HCT116 (cell line): ENCODE results near the gene RMP24.

Source experiments
- ATAC-seq: fragments of 200-7000 bp; cut with Tn5 transposase; 2 replicates; pipeline ENCODE4 v1.9.1; 2020; ENCODE audit warnings: mild to moderate bottlenecking, moderate library complexity
- BruUV-seq: library from RNA; stranded (reverse); fragments of 400-500 nt; replicated peaks from 2 replicates; lab custom pipeline; 2021; lab: Mats Ljungman, UMichigan
- CTCF ChIA-PET: fragments of 300-600 bp; sonication (Branson Sonifier 250); formaldehyde crosslinking; loops from one replicate; lab custom pipeline; 2021; ENCODE audit warnings: antibody characterized with exemption; lab: Charles Lee
- POLR2A ChIA-PET: fragments of 300-600, 350-600 bp; sonication (Branson Sonifier 250); formaldehyde crosslinking; loops from one replicate; lab custom pipeline; 2021; ENCODE audit warnings: antibody characterized with exemption; lab: Charles Lee
- RAD21 ChIA-PET, 2 experiments: fragments of 300-600 bp; sonication (Branson Sonifier 250); formaldehyde crosslinking; loops; one replicate each; lab custom pipeline; 2023; ENCODE audit warnings: low total read pairs in 2 of 2; ENCODE audit not compliant: uncharacterized antibody in 2 of 2, unreplicated experiment in 2 of 2, low non-redundant PET in 1 of 2; lab: Charles Lee
- DNase-seq: peaks from one replicate; pipeline ENCODE4 v3.0.0-alpha.2; 2010; ENCODE audit warnings: low read depth, low spot score
- H2AFZ ChIP-seq: fragments of 200-600 bp; shearing (Covaris generic), sonication (generic); 2 replicates; pipeline ENCODE4 v1.6.1; 2017; ENCODE audit warnings: low read depth, mixed run types, mixed read lengths, antibody characterized with exemption, low read length; ENCODE audit not compliant: poor library complexity, severe bottlenecking
- H3K27ac ChIP-seq: 2 replicates; pipeline ENCODE4 v1.5.1; 2012; ENCODE audit warnings: low read depth, low read length
- H3K27me3 ChIP-seq: fragments of 200-600 bp; sonication (generic); 2 replicates; pipeline ENCODE4 v1.6.1; 2016; ENCODE audit warnings: mixed run types, low read length, mixed read lengths; ENCODE audit not compliant: insufficient read depth
- H3K36me3 ChIP-seq, 2 experiments: fragments of 200-500 bp in 1 of 2; fragments of 200-600 bp in 1 of 2; sonication (Bioruptor generic) in 1 of 2; sonication (generic) in 1 of 2; 2 replicates each; pipeline versions ENCODE4 v1.5.1 to v1.6.1; 2014 to 2016; ENCODE audit warnings: low read length in 2 of 2, inconsistent platforms in 1 of 2, mixed read lengths in 1 of 2, mixed run types in 1 of 2; ENCODE audit not compliant: insufficient read depth in 2 of 2, control insufficient read depth in 1 of 2
- H3K4me1 ChIP-seq, 2 experiments: fragments of 200-600 bp in 1 of 2; sonication (generic) in 1 of 2; 2 replicates each; pipeline versions ENCODE4 v1.5.1 to v1.6.1; 2012 to 2017; ENCODE audit warnings: low read length in 2 of 2, inconsistent platforms in 1 of 2, mild to moderate bottlenecking in 1 of 2, mixed read lengths in 1 of 2, mixed run types in 1 of 2, moderate library complexity in 1 of 2; ENCODE audit not compliant: insufficient read depth in 2 of 2, control insufficient read depth in 1 of 2
- H3K4me2 ChIP-seq: fragments of 200-600 bp; sonication (generic); 2 replicates; pipeline ENCODE4 v1.6.1; 2017; ENCODE audit warnings: mixed run types, low read length, mixed read lengths
- H3K4me3 ChIP-seq, 2 experiments: fragments of 200-600 bp in 1 of 2; sonication (generic) in 1 of 2; replicated peaks in 1 of 2; 2 replicates each; pipeline ENCODE4 v1.5.1; 2011 to 2016; ENCODE audit warnings: low read length in 2 of 2, control low read depth in 1 of 2, low read depth in 1 of 2, mild to moderate bottlenecking in 1 of 2, mixed read lengths in 1 of 2, mixed run types in 1 of 2
- H3K79me2 ChIP-seq: fragments of 200-600 bp; sonication (generic); 2 replicates; pipeline ENCODE4 v1.6.1; 2017; ENCODE audit warnings: mild to moderate bottlenecking, mixed run types, low read length, moderate library complexity, mixed read lengths; ENCODE audit not compliant: insufficient read depth
- H3K9ac ChIP-seq: fragments of 200-600 bp; sonication (generic); 2 replicates; pipeline ENCODE4 v1.6.1; 2016; ENCODE audit warnings: low read length, mixed read lengths
- H3K9me2 ChIP-seq: fragments of 200-600 bp; sonication (generic), shearing (Covaris generic); 2 replicates; pipeline ENCODE4 v1.6.1; 2017; ENCODE audit warnings: mixed run types, mild to moderate bottlenecking, moderate library complexity; ENCODE audit not compliant: insufficient read depth
- H3K9me3 ChIP-seq, 2 experiments: fragments of 200-500 bp in 1 of 2; fragments of 200-600 bp in 1 of 2; sonication (Bioruptor generic) in 1 of 2; sonication (generic) in 1 of 2; 2 replicates each; pipeline ENCODE4 v1.6.1; 2014 to 2017; ENCODE audit warnings: low read length in 2 of 2, mixed read lengths in 2 of 2, inconsistent platforms in 1 of 2, low read depth in 1 of 2, mild to moderate bottlenecking in 1 of 2, mixed run types in 1 of 2, moderate library complexity in 1 of 2; ENCODE audit not compliant: control insufficient read depth in 1 of 2, insufficient read depth in 1 of 2
- H4K20me1 ChIP-seq: fragments of 200-600 bp; sonication (generic), shearing (Covaris generic); 2 replicates; pipeline ENCODE4 v1.6.1; 2017; ENCODE audit warnings: mixed run types, mild to moderate bottlenecking, moderate library complexity; ENCODE audit not compliant: insufficient read depth
- ATF3 ChIP-seq: IDR thresholded peaks from 2 replicates; pipeline ENCODE4 v1.6.1; 2012
- CEBPB ChIP-seq: IDR thresholded peaks from 2 replicates; pipeline ENCODE4 v1.6.1; 2012; ENCODE audit warnings: low read depth
- EZH2phosphoT487 ChIP-seq: fragments of 200-600 bp; IDR thresholded peaks from 2 replicates; pipeline ENCODE4 v1.6.1; 2018; ENCODE audit warnings: antibody characterized with exemption, borderline replicate concordance
- FOSL1 ChIP-seq: IDR thresholded peaks from 2 replicates; pipeline ENCODE4 v1.6.1; 2012; ENCODE audit warnings: low read depth
- JUND ChIP-seq: IDR thresholded peaks from 2 replicates; pipeline ENCODE4 v1.6.1; 2012
- POLR2AphosphoS5 ChIP-seq: IDR thresholded peaks from 2 replicates; pipeline ENCODE4 v1.6.1; 2011; ENCODE audit warnings: mild to moderate bottlenecking, low read depth, low read length, moderate library complexity
- REST ChIP-seq: IDR thresholded peaks from 2 replicates; pipeline ENCODE4 v1.6.1; 2012; ENCODE audit warnings: low read depth
- SRF ChIP-seq: IDR thresholded peaks from 2 replicates; pipeline ENCODE4 v1.6.1; 2012; ENCODE audit warnings: low read depth
- TCF7L2 ChIP-seq: IDR thresholded peaks from 2 replicates; pipeline ENCODE4 v1.7.0; 2011; ENCODE audit warnings: borderline replicate concordance, inconsistent platforms; ENCODE audit not compliant: insufficient read depth, insufficient read length; ENCODE audit errors: extremely low read depth
- YY1 ChIP-seq: IDR thresholded peaks from 2 replicates; pipeline ENCODE4 v1.6.1; 2011; ENCODE audit warnings: low read length, low read depth, moderate library complexity, mild to moderate bottlenecking; ENCODE audit not compliant: insufficient replicate concordance; ENCODE audit errors: extremely low read depth
- ZBTB33 ChIP-seq: IDR thresholded peaks from 2 replicates; pipeline ENCODE4 v1.6.1; 2011; ENCODE audit warnings: mild to moderate bottlenecking, low read length, moderate library complexity; ENCODE audit not compliant: insufficient replicate concordance; ENCODE audit errors: extremely low read depth
- ZFX ChIP-seq: fragments of 450-650 bp; IDR thresholded peaks from 2 replicates; pipeline ENCODE4 v1.6.1; 2017
- ZNF274 ChIP-seq: fragments of 200-500 bp; sonication (Bioruptor generic); IDR thresholded peaks from 2 replicates; pipeline ENCODE4 v1.6.1; 2014; ENCODE audit warnings: mild to moderate bottlenecking, low read depth, low read length, inconsistent platforms
- intact Hi-C: fragments of 100-400 bp; cut with micrococcal nuclease; formaldehyde crosslinking; loops from 2 replicates; pipeline ENCODE4 v1.10.0; 2022

RMP24 gene

DNA sequence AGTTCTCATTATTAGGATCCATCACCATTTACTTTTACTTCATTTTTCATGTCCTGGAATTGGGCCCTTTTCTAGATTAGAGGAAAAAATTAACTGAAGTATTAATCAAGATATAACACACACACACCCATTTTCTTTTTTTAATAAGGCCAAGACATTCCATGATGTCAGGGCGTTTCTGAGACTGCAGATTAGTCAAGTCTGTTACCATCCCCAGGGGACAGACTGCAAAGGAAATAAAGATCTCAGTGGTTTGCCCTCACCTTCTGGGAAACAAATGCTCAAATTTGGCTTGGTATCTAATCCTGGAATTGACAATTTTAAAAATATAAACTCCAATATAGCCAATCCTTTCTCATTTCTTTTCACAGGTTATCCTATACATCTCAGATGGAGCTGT, 27.4 kb downstream of the RMP24 start:
- Histone ChIP-seq H3K4me1 (no peaks in the 10 kb centered on the region), H3K9me3 (no peaks in the 10 kb centered on the region), H3K36me3 (no peaks in the 10 kb centered on the region), H4K20me1 (no peaks in the 10 kb centered on the region), H3K9ac (no peak overlapping the region), H3K27me3 (no peaks in the 10 kb centered on the region), H2AFZ (no peak overlapping the region), H3K27ac (no peak overlapping the region), H3K79me2 (no peaks in the 10 kb centered on the region), H3K9me2 (no peaks in the 10 kb centered on the region), H3K4me3 (no peak overlapping the region), H3K4me2 (no peak overlapping the region)
- CTCF ChIA-PET, result no interaction called here
- no peak for DNase-seq
- no peak for ATAC-seq
- intact Hi-C loops, result no loop called here
- POLR2A ChIA-PET, result no interaction called here
- TF ChIP-seq JUND, result no peak
- TF ChIP-seq CEBPB, result no peak
- TF ChIP-seq REST, result no peak
- BruUV-seq, result no TSS peak
- RAD21 ChIA-PET, result no interaction called here

DNA sequence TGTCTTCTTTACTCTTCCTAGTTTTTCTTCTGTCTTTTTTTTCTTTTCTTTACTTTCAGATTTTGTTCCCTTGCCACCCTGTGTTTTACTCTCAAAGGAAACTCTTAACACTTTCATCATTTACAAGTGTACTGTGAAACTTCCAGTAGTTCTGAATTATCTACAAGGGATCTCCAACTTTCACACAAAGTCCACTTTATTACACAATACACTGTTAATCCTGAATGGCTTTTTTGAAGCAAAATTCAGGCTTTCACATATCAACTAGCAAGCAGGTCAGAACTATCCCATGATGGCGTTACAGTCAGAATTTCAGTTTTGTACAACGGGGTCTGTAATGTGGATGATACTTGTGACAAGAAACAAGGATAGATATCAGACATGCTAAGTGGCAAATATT, 34.5 kb downstream of the RMP24 start:
- Histone ChIP-seq H4K20me1 (no peaks in the 10 kb centered on the region), H3K4me3 (no peak overlapping the region), H3K27ac (no peak overlapping the region), H3K4me1 (no peaks in the 10 kb centered on the region), H3K9me3 (no peaks in the 10 kb centered on the region), H2AFZ (no peak overlapping the region), H3K79me2 (no peaks in the 10 kb centered on the region), H3K9ac (no peak overlapping the region), H3K36me3 (no peaks in the 10 kb centered on the region), H3K4me2 (no peak overlapping the region), H3K27me3 (no peaks in the 10 kb centered on the region), H3K9me2 (no peaks in the 10 kb centered on the region)
- BruUV-seq, result no TSS peak
- intact Hi-C loops, result no loop called here
- no peak for TF ChIP-seq ZNF274
- TF ChIP-seq YY1, result no peak
- TF ChIP-seq POLR2AphosphoS5, result no peak
- no peak for TF ChIP-seq SRF
- TF ChIP-seq TCF7L2, result no peak
- TF ChIP-seq ZBTB33, result no peak
- TF ChIP-seq FOSL1, result no peak
- no peak for TF ChIP-seq ZFX
- TF ChIP-seq EZH2phosphoT487, result no peak
- TF ChIP-seq ATF3, result no peak
- ATAC-seq, result no peak
- POLR2A ChIA-PET, result no interaction called here
- CTCF ChIA-PET, result interaction anchor here (2.1 kb wide), 1 partner anchor 11 kb away, joined by 9 read pairs; no protein-coding TSS in a partner anchor
- RAD21 ChIA-PET, result no interaction called here
- no peak for DNase-seq
